A673 (cell line): ENCODE data around the gene NUDT16. TPM values are rescaled to one million over a fixed set of nuclear protein-coding genes. Genes with fewer than 3 reads are reported as not detected.

ENCODE experiments used
- BruUV-seq: library from RNA; stranded (reverse); fragments of 400-500 nt; replicated peaks from 2 replicates; lab custom pipeline; 2021; lab: Mats Ljungman, UMichigan
- CTCF ChIA-PET: fragments of 300-600 bp; sonication (Branson Sonifier 250); formaldehyde crosslinking; loops from one replicate; lab custom pipeline; 2022; ENCODE audit warnings: antibody characterized with exemption; lab: Charles Lee
- POLR2A ChIA-PET: fragments of 300-600 bp; sonication (Branson Sonifier 250); formaldehyde crosslinking; loops from one replicate; lab custom pipeline; 2022; ENCODE audit warnings: antibody characterized with exemption; ENCODE audit not compliant: low non-redundant PET; lab: Charles Lee
- DNase-seq: peaks from one replicate; pipeline ENCODE4 v3.0.0-alpha.2; 2015; ENCODE audit warnings: low spot score
- H3K27ac ChIP-seq: fragments of 200-600 bp; sonication (generic); 2 replicates; pipeline ENCODE4 v1.5.1; 2016; ENCODE audit warnings: mixed run types, low read depth, mild to moderate bottlenecking, mixed read lengths, antibody characterized with exemption, low read length; ENCODE audit not compliant: poor library complexity, severe bottlenecking
- H3K27me3 ChIP-seq: fragments of 200-600 bp; sonication (generic); replicated peaks from 2 replicates; pipeline ENCODE4 v1.6.1; 2017; ENCODE audit warnings: mixed run types, low read depth, mild to moderate bottlenecking, mixed read lengths, antibody characterized with exemption, low read length; ENCODE audit not compliant: insufficient read depth, poor library complexity
- H3K36me3 ChIP-seq: fragments of 200-600 bp; sonication (generic); 2 replicates; pipeline ENCODE4 v1.6.1; 2016; ENCODE audit warnings: mixed run types, mild to moderate bottlenecking, mixed read lengths, antibody characterized with exemption, low read length; ENCODE audit not compliant: insufficient read depth, poor library complexity, severe bottlenecking
- H3K4me1 ChIP-seq: fragments of 200-600 bp; sonication (generic); 2 replicates; pipeline ENCODE4 v1.6.1; 2017; ENCODE audit warnings: mixed run types, mild to moderate bottlenecking, mixed read lengths, antibody characterized with exemption, low read length; ENCODE audit not compliant: insufficient read depth, poor library complexity, severe bottlenecking
- H3K4me3 ChIP-seq: fragments of 200-600 bp; sonication (generic); 2 replicates; pipeline ENCODE4 v1.5.1; 2016; ENCODE audit warnings: low read depth, mixed run types, mild to moderate bottlenecking, mixed read lengths, low read length; ENCODE audit not compliant: poor library complexity, severe bottlenecking
- H3K9me3 ChIP-seq: fragments of 200-600 bp; sonication (generic); 2 replicates; pipeline ENCODE4 v1.6.1; 2016; ENCODE audit warnings: mixed run types, low read depth, mild to moderate bottlenecking, mixed read lengths, antibody characterized with exemption, low read length; ENCODE audit not compliant: poor library complexity, severe bottlenecking
- EZH2 ChIP-seq: fragments of 200-600 bp; sonication (generic); IDR thresholded peaks from 2 replicates; pipeline ENCODE4 v1.6.1; 2017; ENCODE audit warnings: borderline replicate concordance, low read depth, mild to moderate bottlenecking, mixed read lengths, antibody characterized with exemption, low read length; ENCODE audit not compliant: poor library complexity, severe bottlenecking
- intact Hi-C: fragments of 100-400 bp; cut with micrococcal nuclease; formaldehyde crosslinking; loops from one replicate; pipeline ENCODE4 v1.10.0; 2022; ENCODE audit not compliant: unreplicated experiment
- total RNA-seq: library from RNA; stranded (reverse); gene quantifications from 2 replicates; pipeline ENCODE4 v1.2.3, GENCODE V29; 2021
- TF ChIP-seq, protein P1 (sequence below): fragments of 300-800, 200-600 bp; sonication (generic); conservative IDR thresholded peaks from 2 replicates; pipeline ENCODE4 v1.5.1; 2017; ENCODE audit warnings: low read depth, mild to moderate bottlenecking, antibody characterized with exemption, low read length, moderate library complexity, mixed read lengths

NUDT16 gene
- total RNA-seq, 1 experiment from 2014 or later, result 0.24 TPM

DNA sequence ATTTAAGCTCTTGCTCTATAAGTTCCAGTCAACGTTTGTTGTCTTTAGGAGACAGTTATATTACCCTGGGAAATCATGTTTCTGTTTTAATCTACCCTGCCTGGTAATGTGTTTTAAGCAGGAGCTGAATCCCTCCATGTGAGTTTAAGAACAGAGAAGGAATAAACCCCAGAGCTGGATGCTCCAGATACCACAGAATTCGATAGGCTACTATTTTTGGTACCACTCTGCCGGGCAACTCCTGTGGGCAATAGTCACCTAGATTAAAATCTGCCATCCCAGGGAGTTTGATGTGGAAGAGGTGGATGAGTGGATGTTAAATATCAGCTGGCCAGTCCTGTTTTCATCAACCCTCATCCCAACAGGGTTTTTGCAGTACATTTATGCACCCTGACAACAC is 20.4 kb downstream of the NUDT16 start:
- CTCF ChIA-PET, result no interaction called here
- BruUV-seq, result no TSS peak
- no peaks in the 10 kb centered on the region for H3K4me1 ChIP-seq
- intact Hi-C loops, result no loop called here
- no peaks in the 10 kb centered on the region for H3K27me3 ChIP-seq
- H3K27ac ChIP-seq, result no peak overlapping the region
- POLR2A ChIA-PET, result no interaction called here
- no peaks in the 10 kb centered on the region for H3K36me3 ChIP-seq
- H3K9me3 ChIP-seq, result no peaks in the 10 kb centered on the region
- DNase-seq, result no peak
- no peak overlapping the region for H3K4me3 ChIP-seq
- TF ChIP-seq, protein P1, sequence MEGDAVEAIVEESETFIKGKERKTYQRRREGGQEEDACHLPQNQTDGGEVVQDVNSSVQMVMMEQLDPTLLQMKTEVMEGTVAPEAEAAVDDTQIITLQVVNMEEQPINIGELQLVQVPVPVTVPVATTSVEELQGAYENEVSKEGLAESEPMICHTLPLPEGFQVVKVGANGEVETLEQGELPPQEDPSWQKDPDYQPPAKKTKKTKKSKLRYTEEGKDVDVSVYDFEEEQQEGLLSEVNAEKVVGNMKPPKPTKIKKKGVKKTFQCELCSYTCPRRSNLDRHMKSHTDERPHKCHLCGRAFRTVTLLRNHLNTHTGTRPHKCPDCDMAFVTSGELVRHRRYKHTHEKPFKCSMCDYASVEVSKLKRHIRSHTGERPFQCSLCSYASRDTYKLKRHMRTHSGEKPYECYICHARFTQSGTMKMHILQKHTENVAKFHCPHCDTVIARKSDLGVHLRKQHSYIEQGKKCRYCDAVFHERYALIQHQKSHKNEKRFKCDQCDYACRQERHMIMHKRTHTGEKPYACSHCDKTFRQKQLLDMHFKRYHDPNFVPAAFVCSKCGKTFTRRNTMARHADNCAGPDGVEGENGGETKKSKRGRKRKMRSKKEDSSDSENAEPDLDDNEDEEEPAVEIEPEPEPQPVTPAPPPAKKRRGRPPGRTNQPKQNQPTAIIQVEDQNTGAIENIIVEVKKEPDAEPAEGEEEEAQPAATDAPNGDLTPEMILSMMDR, result no peak
- no peak for TF ChIP-seq EZH2

DNA sequence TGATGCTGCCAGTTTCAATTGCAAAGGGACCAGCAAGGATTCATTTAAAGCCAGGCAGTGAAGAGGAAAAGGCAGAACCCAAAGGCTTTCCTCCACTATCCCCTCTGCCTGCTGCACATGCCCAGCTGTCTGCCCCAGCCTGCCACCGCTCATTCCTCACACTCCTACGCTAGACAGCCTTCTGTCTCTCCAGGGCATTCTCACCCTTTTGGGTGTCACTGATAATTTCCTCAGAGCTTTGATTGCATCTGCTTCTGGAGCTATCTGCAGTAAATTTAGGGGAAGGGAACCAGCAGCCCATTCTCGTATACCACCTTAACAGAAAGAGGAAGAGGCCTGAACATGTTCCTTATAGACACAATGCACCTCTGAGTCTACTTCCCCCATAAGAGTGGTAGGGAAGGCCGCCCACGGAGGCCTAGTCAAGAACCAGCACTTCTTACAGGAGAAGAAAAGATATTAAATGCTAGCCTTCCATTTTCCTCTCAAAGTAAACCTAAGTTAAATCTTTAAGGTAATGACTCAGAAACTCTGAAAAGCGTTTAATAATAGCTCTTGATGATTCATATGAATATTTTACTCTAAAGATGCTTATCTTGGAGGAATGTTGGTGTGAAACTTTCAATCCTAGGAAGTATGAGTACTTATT is 20.9 kb downstream of the NUDT16 start:
- Histone ChIP-seq H3K27me3 (no peaks in the 10 kb centered on the region), H3K9me3 (no peaks in the 10 kb centered on the region), H3K27ac (no peak overlapping the region), H3K36me3 (no peaks in the 10 kb centered on the region), H3K4me3 (no peak overlapping the region), H3K4me1 (no peaks in the 10 kb centered on the region)
- intact Hi-C loops, result no loop called here
- ChIA-PET CTCF (no interaction called here), POLR2A (no interaction called here)
- TF ChIP-seq, protein P1, result no peak
- no peak for TF ChIP-seq EZH2
- no TSS peak for BruUV-seq
- DNase-seq, result peak; percentile 19

DNA sequence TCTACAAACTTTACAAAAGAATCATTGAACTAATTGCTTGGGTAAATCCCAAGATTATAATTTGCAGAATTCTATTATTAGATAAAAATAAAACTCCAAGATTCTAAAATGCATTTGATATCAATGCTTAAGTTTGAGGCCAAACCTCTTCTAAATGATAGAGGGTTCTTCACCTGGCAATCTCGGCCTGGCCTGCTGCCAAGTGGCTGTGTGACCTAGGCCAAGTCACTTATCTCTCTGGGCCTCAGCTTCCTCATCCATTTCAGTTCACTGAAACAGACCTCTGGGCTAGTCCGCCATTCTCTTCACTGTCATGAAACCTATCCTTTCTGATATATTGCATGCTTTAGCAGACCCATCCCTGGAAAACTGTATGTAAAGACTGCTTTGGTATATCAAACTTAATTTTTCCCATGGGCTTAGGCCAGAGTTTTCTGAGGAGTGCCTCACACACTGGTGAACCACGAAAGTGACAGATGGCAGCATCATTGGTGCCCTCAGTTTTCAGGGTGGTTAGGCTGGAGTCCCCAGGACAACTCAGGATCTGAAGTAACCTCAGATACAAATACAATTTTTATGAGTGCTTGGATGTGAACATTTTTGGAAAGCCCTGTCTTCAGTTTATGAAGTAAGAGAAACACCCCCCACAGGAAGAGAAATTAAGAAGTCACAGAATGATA is 21.8 kb downstream of the NUDT16 start:
- TF ChIP-seq, protein P1, result no peak
- no peak for TF ChIP-seq EZH2
- Histone ChIP-seq H3K4me1 (no peaks in the 10 kb centered on the region), H3K27ac (no peak overlapping the region), H3K36me3 (no peaks in the 10 kb centered on the region), H3K9me3 (no peaks in the 10 kb centered on the region), H3K4me3 (no peak overlapping the region), H3K27me3 (no peaks in the 10 kb centered on the region)
- no TSS peak for BruUV-seq
- intact Hi-C loops, result no loop called here
- ChIA-PET CTCF (no interaction called here), POLR2A (no interaction called here)
- DNase-seq, result no peak
